ENCODE data around the gene TOB1.
A peak's percentile ranks its signal among the peaks of the same experiment; 100 is the strongest.
"Not testable (repeated sequence)": the region's sequence is repeated elsewhere in the genome, so short reads cannot be mapped to it uniquely, and the experiment has no call there.

The TOB1 gene

DNA sequence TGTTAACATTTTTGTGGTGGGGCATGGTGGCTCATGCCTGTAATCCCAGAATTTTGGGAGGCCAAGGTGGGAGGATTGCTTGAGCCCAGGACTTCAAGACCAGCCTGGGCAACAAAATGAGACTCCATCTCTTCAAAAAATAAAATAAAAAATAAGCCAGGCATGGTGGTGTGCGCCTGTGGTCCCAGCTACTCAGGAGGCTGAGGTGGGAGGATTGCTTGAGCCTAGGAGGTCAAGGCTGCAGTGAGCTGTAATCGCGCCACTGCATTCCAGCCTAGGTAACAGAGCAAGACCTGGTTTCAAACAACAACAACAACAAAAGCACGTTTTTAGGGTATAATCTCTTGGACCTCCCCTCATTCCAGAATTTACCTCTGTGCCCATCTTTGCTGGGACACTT, 28.4 kb upstream of the TOB1 start:
- not testable (repeated sequence) for DNase-seq

DNA sequence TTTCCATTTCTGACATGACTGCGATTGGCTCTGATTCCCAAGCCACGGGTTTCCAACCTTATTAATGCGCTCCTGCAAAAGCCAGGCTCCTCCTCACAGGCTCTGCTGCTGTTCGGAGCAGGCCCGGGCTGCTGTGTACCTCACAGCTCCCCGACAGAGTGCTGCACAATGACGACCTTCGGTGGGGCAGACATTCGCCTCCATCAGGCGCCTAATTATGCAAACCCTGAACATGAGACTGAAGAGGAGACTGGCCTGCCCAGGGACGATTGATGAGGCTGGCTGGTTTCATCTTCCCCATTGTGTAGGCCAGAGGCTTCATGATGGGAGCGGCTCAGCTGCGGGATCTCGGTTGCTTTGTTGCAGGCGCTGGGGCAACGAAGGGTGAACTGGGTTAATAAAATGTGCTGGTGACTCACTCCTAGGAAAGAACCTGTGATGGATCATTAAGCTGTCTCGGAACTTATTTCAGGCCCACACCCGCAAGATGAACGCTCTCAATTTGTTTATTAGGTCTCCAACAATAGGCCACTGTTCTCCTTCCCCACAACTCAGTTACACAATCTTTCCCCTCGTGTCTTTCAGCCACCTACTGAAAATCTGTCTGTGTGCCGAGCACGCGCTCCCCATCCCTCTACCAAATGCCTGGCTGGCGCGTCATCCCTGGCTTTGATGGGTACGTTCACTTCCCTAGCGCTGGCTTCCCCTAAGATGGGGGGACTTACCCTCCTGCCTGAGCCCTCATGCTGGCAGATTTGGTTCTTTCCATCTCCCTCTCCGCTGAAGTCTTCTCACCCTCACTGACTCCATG, 27.2 kb upstream of the TOB1 start:
- DNase-seq: no peak

DNA sequence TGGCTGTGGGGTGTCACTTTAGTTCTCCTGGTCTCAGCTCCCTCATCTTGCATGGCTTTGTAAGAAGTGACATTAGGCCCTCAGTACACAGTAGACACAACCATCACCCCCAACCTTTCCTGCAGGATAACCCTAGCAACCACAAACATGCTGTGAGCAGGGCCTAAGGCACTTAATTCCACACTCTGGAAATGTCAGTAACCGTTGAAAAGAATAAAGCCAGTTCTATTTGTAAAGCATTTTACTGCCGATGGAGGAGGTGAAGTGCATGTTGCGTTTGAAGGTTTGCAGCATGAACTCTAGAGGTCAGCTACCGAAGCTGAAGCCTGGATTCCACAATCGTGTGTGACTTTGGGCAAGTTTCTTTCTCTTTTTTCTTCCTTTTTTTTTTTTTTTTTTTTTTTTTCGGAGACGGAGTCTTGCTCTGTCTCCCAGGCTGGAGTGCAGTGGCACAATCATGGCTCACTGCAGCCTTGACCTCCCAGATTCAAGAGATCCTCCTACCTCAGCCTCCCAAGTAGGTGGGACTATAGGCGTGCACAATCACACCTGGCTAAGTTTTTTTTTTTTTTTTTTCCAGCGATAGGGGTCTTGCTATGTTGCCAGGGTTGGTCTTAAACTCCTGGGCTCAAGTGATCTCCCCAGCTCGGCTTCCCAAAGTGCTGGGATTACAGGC, 26.1 kb upstream of the TOB1 start:
- DNase-seq: no peak

DNA sequence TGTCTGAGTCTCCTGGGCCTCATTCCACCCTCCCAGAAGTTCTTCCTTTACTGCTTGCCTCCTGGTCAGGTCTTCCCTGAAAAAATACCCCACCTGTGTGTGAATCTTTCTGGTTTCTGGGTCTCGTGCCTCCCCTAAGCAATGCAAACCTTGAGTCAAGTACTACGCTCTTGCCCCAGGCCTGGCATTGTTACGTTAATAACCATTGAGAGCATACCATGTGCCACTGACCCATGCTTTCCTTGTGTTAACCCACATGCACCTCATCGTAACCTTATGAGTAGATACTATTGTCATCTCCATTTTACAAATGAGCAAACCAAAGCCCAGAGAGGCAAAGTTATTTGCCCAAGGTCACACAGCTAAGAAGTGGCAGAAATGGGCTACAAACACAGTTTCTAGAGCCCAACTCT, 25.4 kb upstream of the TOB1 start:
- DNase-seq: no peak

GRCh38 chr17:50890675-50891516, 24.7 kb upstream of the TOB1 start:
- no peak for DNase-seq

GRCh38 chr17:50889528-50890118, 23.5 kb upstream of the TOB1 start:
- no peak for DNase-seq

- no peak for DNase-seq
Observed at GRCh38 chr17:50887705-50888245, 21.6 kb upstream of the TOB1 start.

DNA sequence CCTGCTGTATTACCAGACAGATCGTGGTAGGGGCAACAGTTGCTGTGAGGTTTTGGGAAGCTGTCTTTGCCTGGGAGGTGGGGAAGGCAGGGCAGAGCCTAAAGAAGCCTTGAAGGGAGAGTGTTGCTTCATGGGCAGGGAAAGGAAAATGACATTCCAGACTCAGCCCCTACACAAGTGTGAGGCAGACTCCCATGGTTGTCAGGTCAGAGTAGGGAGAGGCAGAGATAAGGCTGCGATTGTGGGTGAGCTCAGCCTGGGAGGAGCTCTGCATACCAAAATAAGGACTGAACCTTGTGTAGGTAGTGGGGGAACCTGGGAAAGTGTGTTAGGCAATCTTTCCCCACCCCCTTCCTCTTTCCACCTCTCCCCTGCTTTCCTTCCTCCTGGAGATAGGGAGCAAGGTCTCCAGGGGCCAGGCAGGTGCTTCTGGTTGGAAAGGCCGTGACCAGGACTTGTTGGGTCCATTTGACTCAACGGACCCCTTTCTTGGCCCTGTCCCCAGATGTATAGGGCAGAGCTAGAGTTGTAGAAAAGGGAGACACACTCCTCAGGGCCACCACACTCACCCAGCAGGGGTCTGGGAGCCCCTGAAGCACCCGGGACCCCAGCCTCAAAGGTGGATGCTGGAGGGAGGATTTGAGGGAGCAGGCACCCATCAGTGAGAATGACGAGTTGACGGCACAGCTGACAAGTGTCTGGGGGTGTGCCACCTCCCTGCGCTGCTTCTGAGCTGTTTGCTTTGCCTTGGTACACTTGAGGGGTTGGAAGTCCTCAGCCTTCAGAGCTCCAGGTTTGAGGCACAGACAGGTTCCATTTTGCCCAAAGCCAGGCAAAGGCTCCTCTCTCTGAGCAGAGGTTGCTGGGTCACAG, 18.5 kb upstream of the TOB1 start:
- DNase-seq: no peak

DNA sequence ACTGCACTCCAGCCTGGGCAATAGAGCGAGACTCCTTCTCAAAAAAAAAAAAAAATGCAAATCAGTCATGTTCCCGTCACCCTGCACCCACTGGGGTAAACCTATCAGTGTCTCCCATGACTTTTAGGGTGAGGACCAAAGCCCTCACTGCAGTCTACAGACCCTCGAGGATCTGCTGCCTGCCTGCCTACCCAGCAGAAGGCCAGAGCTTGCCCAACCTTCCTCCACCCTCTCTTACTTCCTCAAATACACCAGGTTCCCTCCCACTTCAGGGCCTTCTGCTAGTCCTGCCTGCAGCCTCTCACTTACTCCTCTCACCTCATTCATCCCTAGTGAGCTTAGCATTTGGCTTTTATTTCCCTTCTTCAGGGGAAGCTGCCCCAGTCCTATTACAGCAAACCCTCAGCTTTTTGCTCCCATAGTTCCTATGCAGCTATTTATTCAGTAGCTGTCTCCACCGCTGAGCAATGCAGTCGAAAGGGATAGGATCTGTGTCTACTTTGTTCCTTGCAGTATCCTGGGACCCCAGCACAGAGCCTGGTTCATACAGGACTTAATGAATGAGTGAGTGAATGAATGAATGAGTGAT, 17.8 kb upstream of the TOB1 start:
- no peak for DNase-seq

- no peak for DNase-seq
Observed at GRCh38 chr17:50882851-50883250, 16.7 kb upstream of the TOB1 start.

DNA sequence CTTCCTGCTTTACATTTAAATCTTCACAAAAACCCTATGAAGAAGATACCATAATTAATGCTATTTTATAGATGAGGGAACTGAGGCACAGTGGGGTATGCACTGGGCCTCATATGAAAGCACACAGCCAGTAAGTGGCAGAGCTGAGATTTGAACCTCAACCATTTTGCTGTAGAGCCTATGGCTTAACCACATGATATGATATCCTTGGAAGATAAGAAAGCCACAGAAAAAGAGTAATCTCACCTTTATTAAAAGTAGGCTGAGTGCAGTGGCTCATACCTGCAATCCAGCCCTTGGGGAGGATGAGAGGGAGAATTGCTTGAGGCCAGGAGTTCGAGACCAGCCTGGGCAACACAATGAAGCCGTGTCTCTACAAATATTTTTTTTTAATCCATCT, 15.0 kb upstream of the TOB1 start:
- DNase-seq: no peak

DNA sequence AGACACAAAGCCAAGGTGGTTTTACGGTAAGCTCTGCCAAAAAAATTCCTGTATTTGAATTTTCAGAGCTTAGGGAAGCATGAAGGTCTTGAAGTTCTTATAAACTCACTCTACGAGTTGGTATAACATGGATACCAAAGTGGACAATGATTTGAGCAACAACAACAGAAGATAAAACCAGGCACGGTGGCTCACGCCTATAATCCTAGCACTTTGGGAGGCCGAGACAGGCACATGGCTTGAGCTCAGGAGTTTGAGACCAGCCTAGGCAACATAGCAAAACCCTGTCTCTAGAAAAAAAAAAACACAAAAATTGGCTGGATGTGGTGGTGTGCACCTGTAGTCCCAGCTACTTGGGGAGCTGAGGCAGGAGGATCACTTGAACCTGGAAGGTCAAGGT, 12.9 kb upstream of the TOB1 start:
- no peak for DNase-seq

GRCh38 chr17:50877838-50878237, 11.7 kb upstream of the TOB1 start:
- DNase-seq: no peak

DNA sequence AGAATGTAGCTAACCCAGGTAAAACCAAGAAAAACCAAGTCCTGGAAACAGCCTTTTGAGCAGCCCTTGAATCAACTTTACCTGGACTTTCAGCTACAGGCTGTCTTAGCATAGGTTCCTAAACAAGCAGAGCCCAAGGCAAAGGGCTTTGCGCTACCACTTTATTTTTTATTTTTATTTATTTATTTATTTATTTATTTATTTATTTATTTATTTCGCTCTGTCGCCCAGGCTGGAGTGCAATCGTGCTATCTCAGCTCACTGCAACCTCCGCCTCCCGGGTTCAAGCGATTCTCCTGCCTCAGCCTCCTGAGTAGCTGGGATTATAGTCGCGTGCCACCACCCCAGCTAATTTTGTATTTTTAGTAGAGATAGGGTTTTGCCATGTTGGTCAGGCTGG, 10.9 kb upstream of the TOB1 start:
- DNase-seq: not testable (repeated sequence)

- DNase-seq: no peak
Observed at GRCh38 chr17:50875074-50875473, 8.9 kb upstream of the TOB1 start.

- peak; percentile 45 to 48 for DNase-seq
Observed at GRCh38 chr17:50872710-50873424, 6.7 kb upstream of the TOB1 start.

- no peak for DNase-seq
Observed at GRCh38 chr17:50871898-50872297, 5.7 kb upstream of the TOB1 start.

DNA sequence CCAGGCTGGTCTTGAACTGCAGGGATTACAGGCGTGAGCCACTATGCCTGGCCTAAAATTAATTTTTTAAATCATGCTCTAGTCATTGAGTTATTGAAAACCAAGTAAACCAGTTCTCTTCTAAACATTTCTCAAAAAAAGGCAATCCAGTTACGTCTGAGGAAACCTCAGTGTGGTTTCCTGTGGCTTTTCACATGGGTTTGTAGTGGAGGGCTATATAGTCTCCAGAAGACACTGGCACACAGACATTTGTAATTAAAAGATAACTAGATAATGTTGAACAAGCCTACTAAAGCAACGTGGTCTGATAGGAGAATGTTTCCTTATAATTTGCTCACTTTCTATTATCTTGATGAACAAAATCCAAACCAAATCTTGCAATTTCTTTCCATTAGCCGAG, 5.2 kb upstream of the TOB1 start:
- DNase-seq: no peak

DNA sequence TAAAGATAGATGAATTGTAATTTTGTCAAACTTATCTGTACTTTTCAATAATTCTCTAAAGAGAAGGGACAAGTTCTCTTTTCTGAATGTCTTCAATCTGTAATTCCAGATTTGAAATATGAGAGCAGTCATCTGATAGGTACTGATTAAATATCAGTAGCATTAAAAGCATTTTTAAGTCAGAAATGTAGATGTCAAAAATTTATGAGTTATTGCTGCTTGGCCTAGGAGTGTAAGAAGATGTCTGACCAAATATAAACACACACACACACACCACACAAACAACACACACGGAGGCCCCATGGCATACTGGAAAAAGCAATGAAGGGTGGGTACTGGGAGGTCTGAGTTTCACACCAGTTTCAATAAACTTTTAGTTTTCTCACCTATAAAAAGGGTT, 2.4 kb upstream of the TOB1 start:
- DNase-seq: no peak

GRCh38 chr17:50868140-50868438, 1.9 kb upstream of the TOB1 start:
- DNase-seq: no peak

All from stimulated activated CD4-positive, alpha-beta T cell treated with anti-CD3 and anti-CD28 coated beads, Interleukin-2, amount 100 ng/mL, for 24 hours (primary cell).